Smooth muscle cell (in vitro differentiated cells): ENCODE data around the gene TMEM209. TPM values are rescaled to one million over a fixed set of nuclear protein-coding genes. Genes with fewer than 3 reads are reported as not detected.

ENCODE experiments used
- DNase-seq: peaks from one replicate; lab custom pipeline; 2025; ENCODE audit not compliant: unreplicated experiment; lab: John Stamatoyannopoulos, UW
- H2AFZ ChIP-seq: fragments of 200-600 bp; sonication (generic); 2 replicates; pipeline ENCODE4 v1.6.0; 2016; ENCODE audit warnings: antibody characterized with exemption, low read depth, mild to moderate bottlenecking
- H3F3A ChIP-seq: fragments of 200-600 bp; sonication (generic); 2 replicates; pipeline ENCODE4 v1.6.0; 2017; ENCODE audit warnings: antibody characterized with exemption, low read depth
- H3K27ac ChIP-seq: fragments of 200-600 bp; sonication (generic); 2 replicates; pipeline ENCODE4 v1.5.1; 2016; ENCODE audit warnings: low read depth, mild to moderate bottlenecking
- H3K27me3 ChIP-seq: fragments of 200-600 bp; sonication (generic); 2 replicates; pipeline ENCODE4 v1.6.1; 2016; ENCODE audit warnings: low read depth, mild to moderate bottlenecking
- H3K36me3 ChIP-seq: fragments of 200-600 bp; sonication (generic); 2 replicates; pipeline ENCODE4 v1.5.1; 2016; ENCODE audit warnings: low read depth
- H3K4me1 ChIP-seq: fragments of 200-600 bp; sonication (generic); 2 replicates; pipeline ENCODE4 v1.5.1; 2016; ENCODE audit warnings: low read depth
- H3K4me2 ChIP-seq: fragments of 200-600 bp; sonication (generic); 2 replicates; pipeline ENCODE4 v1.6.0; 2016; ENCODE audit warnings: mild to moderate bottlenecking
- H3K4me3 ChIP-seq: fragments of 200-600 bp; sonication (generic); 2 replicates; pipeline ENCODE4 v1.5.1; 2016; ENCODE audit warnings: mild to moderate bottlenecking
- H3K79me2 ChIP-seq: fragments of 200-600 bp; sonication (generic); 2 replicates; pipeline ENCODE4 v1.6.0; 2016; ENCODE audit warnings: low read depth, mild to moderate bottlenecking
- H3K9ac ChIP-seq: fragments of 200-600 bp; sonication (generic); 2 replicates; pipeline ENCODE4 v1.6.0; 2016; ENCODE audit warnings: low read depth
- H3K9me3 ChIP-seq: fragments of 200-600 bp; sonication (generic); replicated peaks from 2 replicates; pipeline ENCODE4 v1.5.1; 2016; ENCODE audit warnings: low read depth
- H4K20me1 ChIP-seq: fragments of 200-600 bp; sonication (generic); 2 replicates; pipeline ENCODE4 v1.6.0; 2016; ENCODE audit warnings: low read depth
- CTCF ChIP-seq: fragments of 200-600 bp; sonication (generic); IDR thresholded peaks from 2 replicates; pipeline ENCODE4 v1.5.1; 2017; ENCODE audit warnings: borderline replicate concordance, mild to moderate bottlenecking, antibody characterized with exemption; ENCODE audit not compliant: insufficient read depth, poor library complexity, severe bottlenecking
- WGBS: methylation state at CpG from one replicate; pipeline ENCODE4 v1.1.7; 2016; ENCODE audit warnings: low lambda C conversion rate; 5-methylcytosine and 5-hydroxymethylcytosine counted together
- polyA plus RNA-seq: library from polyadenylated mRNA; unstranded; fragments of >200 nt; fragmentation: Nextera tagmentation; extraction: Ambion mirVana; gene quantifications from 2 replicates; pipeline ENCODE4 v1.2.1, GENCODE V29; 2016
- total RNA-seq: library from RNA; depleted of rRNA; stranded (reverse); fragments of >200 nt; gene quantifications from 2 replicates; pipeline ENCODE4 v1.2.3, GENCODE V29; 2014

TMEM209 gene
- total and polyA plus RNA-seq, 2 experiments from 2014 or later: 15.1 to 20.3 TPM

- WGBS: 92% methylated on average over 2 of the region's 2 CpGs
- Histone ChIP-seq H3K36me3 (peaks cover 25% of the 10 kb centered on the region), H3K4me1 (no peaks in the 10 kb centered on the region), H3K4me2 (no peak overlapping the region), H3K79me2 (no peaks in the 10 kb centered on the region), H3K27ac (no peak overlapping the region), H3K27me3 (no peaks in the 10 kb centered on the region), H4K20me1 (no peaks in the 10 kb centered on the region), H3K4me3 (no peak overlapping the region), H2AFZ (no peak overlapping the region), H3K9ac (no peak overlapping the region), H3K9me3 (no peaks in the 10 kb centered on the region), H3F3A (no peaks in the 10 kb centered on the region)
- no peak for DNase-seq
- no peak for TF ChIP-seq CTCF
These were observed 24.0 kb downstream of the TMEM209 start for GRCh38 chr7:130181263-130181605.

DNA sequence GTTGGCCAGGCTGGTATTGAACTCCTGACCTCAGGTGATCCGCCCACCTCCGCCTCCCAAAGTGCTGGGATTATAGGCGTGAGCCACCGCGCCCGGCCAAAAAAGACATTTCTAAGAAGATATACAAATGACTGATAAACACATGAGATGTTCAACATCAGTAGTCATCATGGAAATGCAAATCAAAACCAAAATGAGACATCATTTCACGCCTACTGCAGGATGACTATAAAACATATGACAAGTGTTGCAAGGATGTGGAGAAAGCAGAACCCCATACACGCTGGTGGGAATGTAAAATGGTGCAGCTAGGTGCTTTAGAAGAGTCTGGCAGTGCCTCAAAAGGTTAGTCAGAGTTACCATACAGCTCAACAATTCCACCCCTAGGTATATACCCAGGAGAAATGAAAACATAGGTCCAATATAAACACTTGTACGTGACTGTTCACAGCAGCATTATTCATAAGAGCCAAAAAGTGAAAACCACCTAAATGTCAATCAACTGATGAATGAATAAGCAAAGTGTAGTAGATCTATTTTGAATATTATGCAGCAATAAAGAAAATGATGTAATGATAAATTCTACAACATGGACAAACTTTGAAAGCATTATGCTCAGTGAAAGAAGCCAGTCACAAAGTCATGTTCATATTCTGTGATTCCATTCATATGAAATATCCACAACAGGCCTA lies 24.5 kb downstream of the TMEM209 start:
- H3K9me3 ChIP-seq: no peaks in the 10 kb centered on the region
- H4K20me1 ChIP-seq: no peaks in the 10 kb centered on the region
- H3F3A ChIP-seq: no peaks in the 10 kb centered on the region
- no peak overlapping the region for H2AFZ ChIP-seq
- H3K79me2 ChIP-seq: no peaks in the 10 kb centered on the region
- WGBS: 93% methylated on average over 9 of the region's 9 CpGs
- no peak for DNase-seq
- H3K4me1 ChIP-seq: no peaks in the 10 kb centered on the region
- H3K4me3 ChIP-seq: no peak overlapping the region
- TF ChIP-seq CTCF: no peak
- no peaks in the 10 kb centered on the region for H3K27me3 ChIP-seq
- no peak overlapping the region for H3K27ac ChIP-seq
- no peak overlapping the region for H3K4me2 ChIP-seq
- H3K9ac ChIP-seq: no peak overlapping the region
- peaks cover 25% of the 10 kb centered on the region for H3K36me3 ChIP-seq

- no peaks in the 10 kb centered on the region for H4K20me1 ChIP-seq
- H3K27me3 ChIP-seq: no peaks in the 10 kb centered on the region
- 98% methylated on average over 2 of the region's 2 CpGs for WGBS
- H3K36me3 ChIP-seq: peaks cover 25% of the 10 kb centered on the region
- no peaks in the 10 kb centered on the region for H3F3A ChIP-seq
- H3K4me2 ChIP-seq: no peak overlapping the region
- no peak overlapping the region for H3K27ac ChIP-seq
- no peak for TF ChIP-seq CTCF
- H3K9ac ChIP-seq: no peak overlapping the region
- H2AFZ ChIP-seq: no peak overlapping the region
- no peak overlapping the region for H3K4me3 ChIP-seq
- no peaks in the 10 kb centered on the region for H3K9me3 ChIP-seq
- no peaks in the 10 kb centered on the region for H3K4me1 ChIP-seq
- no peak for DNase-seq
- H3K79me2 ChIP-seq: no peaks in the 10 kb centered on the region
These were observed 25.6 kb downstream of the TMEM209 start for GRCh38 chr7:130179631-130180030.

GRCh38 chr7:130178251-130178650 lies 27.0 kb downstream of the TMEM209 start:
- Histone ChIP-seq H3K79me2 (no peaks in the 10 kb centered on the region), H3K27ac (no peak overlapping the region), H3K9me3 (no peaks in the 10 kb centered on the region), H3K4me1 (no peaks in the 10 kb centered on the region), H3F3A (no peaks in the 10 kb centered on the region), H3K27me3 (no peaks in the 10 kb centered on the region), H3K9ac (no peak overlapping the region), H2AFZ (no peak overlapping the region), H3K4me2 (no peak overlapping the region), H4K20me1 (no peaks in the 10 kb centered on the region), H3K4me3 (no peak overlapping the region), H3K36me3 (peaks cover 15% of the 10 kb centered on the region)
- 95% methylated on average over 4 of the region's 4 CpGs for WGBS
- no peak for DNase-seq
- no peak for TF ChIP-seq CTCF
